AG10803 (cell line): ENCODE measurements around the gene ZBTB26.
A peak's percentile ranks its signal among the peaks of the same experiment; 100 is the strongest.

Experiments
- DNase-seq: peaks from one replicate; pipeline ENCODE4 v3.0.0; 2010; ENCODE audit warnings: low read depth
- H3K4me3 ChIP-seq: 2 replicates; pipeline ENCODE4 v1.5.1; 2011; ENCODE audit warnings: mild to moderate bottlenecking, low read length, control low read depth
- CTCF ChIP-seq: conservative IDR thresholded peaks from 2 replicates; pipeline ENCODE4 v1.5.1; 2011; ENCODE audit warnings: mild to moderate bottlenecking, low read length, control low read depth, inconsistent platforms

ZBTB26 gene

GRCh38 chr9:122904823-122905710 lies 26.2 kb downstream of the ZBTB26 start, which contains the start of gene RC3H2:
TSS of gene RC3H2 (minus strand) at chr9:122905359. CDS start at chr9:122897509, 7,850 bp downstream.
- H3K4me3 ChIP-seq = peak within 1 kb of the TSS; percentile 85
- peak; percentile 100 for DNase-seq
- TF ChIP-seq CTCF = no peak

- peak; percentile 41 for DNase-seq
- H3K4me3 ChIP-seq = peak overlapping the region; percentile 85
- TF ChIP-seq CTCF = no peak
These were observed 26.9 kb downstream of the ZBTB26 start for GRCh38 chr9:122904466-122904822.

GRCh38 chr9:122900791-122901190 lies 30.5 kb downstream of the ZBTB26 start:
- peak; percentile 23 for DNase-seq
- H3K4me3 ChIP-seq = peak overlapping the region; percentile 28
- TF ChIP-seq CTCF = no peak

- TF ChIP-seq CTCF = no peak
- H3K4me3 ChIP-seq = no peak overlapping the region
- peak; percentile 9 for DNase-seq
These were observed 33.3 kb downstream of the ZBTB26 start for GRCh38 chr9:122897969-122898368.

GRCh38 chr9:122888480-122888879 lies 42.8 kb downstream of the ZBTB26 start:
- no peak for DNase-seq

GRCh38 chr9:122883125-122883524 lies 48.2 kb downstream of the ZBTB26 start:
- DNase-seq = no peak
- no peak for TF ChIP-seq CTCF
- H3K4me3 ChIP-seq = no peak overlapping the region

More at GRCh38 chr9:122888480-122888879, 42.8 kb downstream of the ZBTB26 start:
- H3K4me3 ChIP-seq = no peak overlapping the region
- TF ChIP-seq CTCF = no peak

- H3K4me3 ChIP-seq = no peak overlapping the region
- DNase-seq = no peak
- TF ChIP-seq CTCF = no peak
These were observed 51.9 kb downstream of the ZBTB26 start for GRCh38 chr9:122879443-122879842.
